Hepatocyte (in vitro differentiated cells): Measurements from ENCODE around the gene GPHN. TPM values are rescaled to one million over a fixed set of nuclear protein-coding genes. Genes with fewer than 3 reads are reported as not detected.

Experiments
- DNase-seq: peaks from one replicate; pipeline ENCODE4 v3.0.0-alpha.2; 2016; ENCODE audit warnings: low spot score
- H2AFZ ChIP-seq: fragments of 200-600 bp; sonication (generic); 2 replicates; pipeline ENCODE4 v1.6.0; 2016; ENCODE audit warnings: antibody characterized with exemption, mild to moderate bottlenecking
- H3K27ac ChIP-seq: fragments of 200-600 bp; sonication (generic); 2 replicates; pipeline ENCODE4 v1.5.1; 2016; ENCODE audit warnings: mild to moderate bottlenecking
- H3K27me3 ChIP-seq: fragments of 200-600 bp; sonication (generic); 2 replicates; pipeline ENCODE4 v1.6.1; 2016
- H3K36me3 ChIP-seq: fragments of 200-600 bp; sonication (generic); replicated peaks from 2 replicates; pipeline ENCODE4 v1.5.1; 2016; ENCODE audit warnings: low read depth; ENCODE audit not compliant: insufficient read depth
- H3K4me1 ChIP-seq: fragments of 200-600 bp; sonication (generic); 2 replicates; pipeline ENCODE4 v1.5.1; 2016; ENCODE audit warnings: mild to moderate bottlenecking, moderate library complexity; ENCODE audit not compliant: insufficient read depth
- H3K4me2 ChIP-seq: fragments of 200-600 bp; sonication (generic); 2 replicates; pipeline ENCODE4 v1.6.0; 2016
- H3K4me3 ChIP-seq: fragments of 200-600 bp; sonication (generic); 2 replicates; pipeline ENCODE4 v1.5.1; 2016; ENCODE audit warnings: mild to moderate bottlenecking
- H3K79me2 ChIP-seq: fragments of 200-600 bp; sonication (generic); 2 replicates; pipeline ENCODE4 v1.6.0; 2017; ENCODE audit warnings: mild to moderate bottlenecking
- H3K9me2 ChIP-seq: fragments of 200-600 bp; sonication (generic); replicated peaks from 2 replicates; pipeline ENCODE4 v1.6.0; 2017; ENCODE audit warnings: mild to moderate bottlenecking; ENCODE audit not compliant: insufficient read depth
- H3K9me3 ChIP-seq: fragments of 200-600 bp; sonication (generic); 2 replicates; pipeline ENCODE4 v1.5.1; 2016; ENCODE audit warnings: low read depth, mild to moderate bottlenecking
- H4K20me1 ChIP-seq: fragments of 200-600 bp; sonication (generic); 2 replicates; pipeline ENCODE4 v1.6.0; 2016; ENCODE audit warnings: mild to moderate bottlenecking; ENCODE audit not compliant: insufficient read depth, poor library complexity, severe bottlenecking
- EZH2 ChIP-seq: fragments of 200-600 bp; sonication (generic); IDR thresholded peaks from 2 replicates; pipeline ENCODE4 v1.6.1; 2016; ENCODE audit warnings: antibody characterized with exemption, mild to moderate bottlenecking, borderline replicate concordance
- EZH2phosphoT487 ChIP-seq: fragments of 200-600 bp; sonication (generic); IDR thresholded peaks from one replicate; pipeline ENCODE4 v1.6.1; 2018; ENCODE audit warnings: antibody characterized with exemption, mild to moderate bottlenecking, low read depth, moderate library complexity; ENCODE audit not compliant: unreplicated experiment, severe bottlenecking
- WGBS: methylation state at CpG from one replicate; pipeline ENCODE4 v1.1.6; 2016; ENCODE audit warnings: low lambda C conversion rate; ENCODE audit errors: missing lambda C conversion rate; 5-methylcytosine and 5-hydroxymethylcytosine counted together
- polyA plus RNA-seq: library from polyadenylated mRNA; unstranded; fragments of >200 nt; fragmentation: Nextera tagmentation; extraction: Ambion mirVana; gene quantifications from 2 replicates; pipeline ENCODE4 v1.2.1, GENCODE V29; 2016
- total RNA-seq: library from RNA; depleted of rRNA; stranded (reverse); fragments of >200 nt; gene quantifications from 2 replicates; pipeline ENCODE4 v1.2.3, GENCODE V29; 2014
- TF ChIP-seq, protein P1 (sequence below): fragments of 200-600 bp; sonication (generic); IDR thresholded peaks from 2 replicates; pipeline ENCODE4 v1.5.1; 2016; ENCODE audit warnings: antibody characterized with exemption, mild to moderate bottlenecking; ENCODE audit not compliant: poor library complexity

GPHN gene
- total and polyA plus RNA-seq, 2 experiments from 2014 or later: 9.3 to 10.7 TPM

DNA sequence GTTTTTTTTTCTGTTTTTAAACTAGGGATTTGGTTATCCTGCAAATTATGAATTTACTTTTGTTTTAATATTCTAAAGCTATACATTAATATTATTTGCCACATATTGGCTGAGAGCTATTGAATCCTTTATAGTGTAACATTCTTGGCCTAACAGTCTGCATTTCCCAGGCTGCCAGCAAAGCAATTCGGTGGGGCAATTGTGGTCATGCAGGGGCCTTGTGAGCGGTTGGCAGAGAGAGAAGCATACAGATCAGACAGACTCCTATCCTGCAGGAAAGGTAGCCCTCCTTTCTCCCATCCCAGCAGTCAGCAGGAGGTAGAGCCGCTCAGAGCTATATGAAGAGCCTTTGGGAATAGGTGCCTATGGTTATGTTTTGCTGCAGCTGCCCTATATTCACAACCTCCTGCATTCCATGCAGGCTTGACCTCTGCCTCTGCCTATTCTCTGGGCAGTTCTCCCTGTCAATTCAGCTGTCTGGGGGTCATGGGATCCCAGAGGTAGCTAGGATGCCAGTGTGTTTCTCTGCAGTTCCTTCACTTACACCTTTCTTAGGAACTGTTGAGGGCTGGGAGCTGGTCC lies 144.7 kb downstream of the GPHN start:
- Histone ChIP-seq H3K27ac (no peak overlapping the region), H4K20me1 (no peaks in the 10 kb centered on the region), H3K9me3 (peaks cover 5% of the 10 kb centered on the region), H2AFZ (no peak overlapping the region), H3K4me3 (no peak overlapping the region), H3K4me2 (no peak overlapping the region), H3K27me3 (no peaks in the 10 kb centered on the region), H3K36me3 (no peaks in the 10 kb centered on the region), H3K4me1 (no peaks in the 10 kb centered on the region), H3K9me2 (no peaks in the 10 kb centered on the region), H3K79me2 (peaks cover 1% of the 10 kb centered on the region)
- DNase-seq: no peak
- 91% methylated on average over 3 of the region's 3 CpGs for WGBS
- TF ChIP-seq EZH2 (no peak), EZH2phosphoT487 (no peak)
- TF ChIP-seq, protein P1, sequence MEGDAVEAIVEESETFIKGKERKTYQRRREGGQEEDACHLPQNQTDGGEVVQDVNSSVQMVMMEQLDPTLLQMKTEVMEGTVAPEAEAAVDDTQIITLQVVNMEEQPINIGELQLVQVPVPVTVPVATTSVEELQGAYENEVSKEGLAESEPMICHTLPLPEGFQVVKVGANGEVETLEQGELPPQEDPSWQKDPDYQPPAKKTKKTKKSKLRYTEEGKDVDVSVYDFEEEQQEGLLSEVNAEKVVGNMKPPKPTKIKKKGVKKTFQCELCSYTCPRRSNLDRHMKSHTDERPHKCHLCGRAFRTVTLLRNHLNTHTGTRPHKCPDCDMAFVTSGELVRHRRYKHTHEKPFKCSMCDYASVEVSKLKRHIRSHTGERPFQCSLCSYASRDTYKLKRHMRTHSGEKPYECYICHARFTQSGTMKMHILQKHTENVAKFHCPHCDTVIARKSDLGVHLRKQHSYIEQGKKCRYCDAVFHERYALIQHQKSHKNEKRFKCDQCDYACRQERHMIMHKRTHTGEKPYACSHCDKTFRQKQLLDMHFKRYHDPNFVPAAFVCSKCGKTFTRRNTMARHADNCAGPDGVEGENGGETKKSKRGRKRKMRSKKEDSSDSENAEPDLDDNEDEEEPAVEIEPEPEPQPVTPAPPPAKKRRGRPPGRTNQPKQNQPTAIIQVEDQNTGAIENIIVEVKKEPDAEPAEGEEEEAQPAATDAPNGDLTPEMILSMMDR: no peak

DNA sequence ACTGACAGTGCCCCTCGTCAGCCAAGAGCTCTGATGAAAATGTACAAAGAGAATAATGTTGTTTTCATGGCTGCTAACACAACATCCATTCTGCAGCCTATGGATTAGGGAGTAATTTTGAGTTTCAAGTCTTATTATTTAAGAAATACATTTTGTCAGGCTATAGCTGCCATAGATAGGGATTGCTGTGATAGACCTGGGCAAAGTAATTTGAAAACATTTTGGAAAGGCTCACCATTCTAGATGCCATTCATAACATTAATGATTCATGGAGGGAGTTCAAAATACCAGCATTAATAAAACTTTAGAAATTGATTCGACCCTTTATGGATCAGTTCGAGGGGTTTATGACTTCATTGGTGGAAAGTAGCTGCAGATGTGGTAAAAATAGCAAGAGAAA lies 149.8 kb downstream of the GPHN start:
- H3K9me2 ChIP-seq: no peaks in the 10 kb centered on the region
- no peak for TF ChIP-seq EZH2
- TF ChIP-seq EZH2phosphoT487: no peak
- TF ChIP-seq, protein P1: no peak
- H3K9me3 ChIP-seq: peaks cover 9% of the 10 kb centered on the region
- no peak overlapping the region for H3K4me3 ChIP-seq
- H3K4me2 ChIP-seq: no peak overlapping the region
- no peak for DNase-seq
- H3K27ac ChIP-seq: no peak overlapping the region
- H4K20me1 ChIP-seq: no peaks in the 10 kb centered on the region
- H3K36me3 ChIP-seq: no peaks in the 10 kb centered on the region
- no peaks in the 10 kb centered on the region for H3K27me3 ChIP-seq
- no peaks in the 10 kb centered on the region for H3K4me1 ChIP-seq
- WGBS: 94% methylated on average over 3 of the region's 3 CpGs
- H3K79me2 ChIP-seq: peaks cover 3% of the 10 kb centered on the region
- H2AFZ ChIP-seq: no peak overlapping the region

DNA sequence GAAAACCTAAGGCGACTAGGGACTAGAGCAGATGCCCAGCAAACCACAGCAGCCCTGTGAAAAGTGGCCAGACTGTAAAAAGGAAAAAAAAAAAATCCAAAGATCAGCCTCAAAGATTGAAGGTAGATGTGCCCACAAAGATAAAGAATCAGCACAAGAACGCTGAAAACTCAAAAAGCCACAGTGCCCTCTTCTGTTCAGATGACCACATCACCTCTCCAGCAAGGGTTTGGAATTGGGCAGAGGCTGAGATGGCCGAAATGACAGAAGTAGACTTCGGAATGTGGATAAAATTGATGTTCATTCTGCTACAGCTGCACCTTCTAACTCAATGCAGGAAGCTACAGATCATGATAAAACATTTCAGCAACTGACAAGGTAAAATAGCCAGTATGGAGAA lies 154.4 kb downstream of the GPHN start:
- Histone ChIP-seq H2AFZ (no peak overlapping the region), H3K9me2 (no peaks in the 10 kb centered on the region), H4K20me1 (no peaks in the 10 kb centered on the region), H3K27ac (no peak overlapping the region), H3K36me3 (no peaks in the 10 kb centered on the region), H3K4me2 (no peak overlapping the region), H3K4me3 (no peak overlapping the region), H3K79me2 (peaks cover 3% of the 10 kb centered on the region), H3K9me3 (peaks cover 6% of the 10 kb centered on the region), H3K27me3 (no peaks in the 10 kb centered on the region), H3K4me1 (no peaks in the 10 kb centered on the region)
- WGBS: 76% methylated on average over 4 of the region's 4 CpGs
- no peak for DNase-seq
- TF ChIP-seq, protein P1: peak; percentile 28
- no peak for TF ChIP-seq EZH2phosphoT487

DNA sequence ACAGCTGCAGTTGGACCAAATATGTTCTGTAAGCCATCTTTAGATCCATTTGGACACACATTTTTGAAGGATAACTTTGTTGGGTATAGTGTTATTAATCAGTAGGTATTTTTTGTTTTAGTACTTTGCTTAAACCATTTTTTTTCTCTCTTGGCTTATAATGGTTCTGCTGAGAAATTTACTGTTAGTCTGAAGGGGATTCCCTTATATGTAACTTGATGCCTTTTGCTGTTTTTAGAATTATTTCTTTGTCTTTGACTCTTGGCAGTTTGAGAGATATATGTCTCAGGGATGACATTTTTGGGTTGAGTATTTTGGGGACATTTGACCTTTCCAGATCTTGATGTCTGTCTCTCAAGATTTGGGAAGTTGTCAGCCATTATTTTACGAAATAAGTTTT lies 169.8 kb downstream of the GPHN start:
- H3K4me2 ChIP-seq: no peak overlapping the region
- no peaks in the 10 kb centered on the region for H3K27me3 ChIP-seq
- DNase-seq: no peak
- TF ChIP-seq EZH2phosphoT487 (no peak), EZH2 (no peak)
- TF ChIP-seq, protein P1: no peak
- H3K9me2 ChIP-seq: no peaks in the 10 kb centered on the region
- H3K4me3 ChIP-seq: no peak overlapping the region
- H3K27ac ChIP-seq: no peak overlapping the region
- 83% methylated on average over 1 of the region's 1 CpG for whole genome bisulfite sequencing
- H4K20me1 ChIP-seq: no peaks in the 10 kb centered on the region
- H3K36me3 ChIP-seq: no peaks in the 10 kb centered on the region
- peaks cover 7% of the 10 kb centered on the region for H3K9me3 ChIP-seq
- H3K4me1 ChIP-seq: no peaks in the 10 kb centered on the region
- H2AFZ ChIP-seq: no peak overlapping the region
- peaks cover 16% of the 10 kb centered on the region for H3K79me2 ChIP-seq
